NCI-H2029 treated with DMSO at 0.1 percent for 48 hours (cell line): ENCODE measurements around the gene LRP4.

Experiments
- DNase-seq: peaks from one replicate; lab custom pipeline; 2025; lab: John Stamatoyannopoulos, UW

LRP4 gene

DNA sequence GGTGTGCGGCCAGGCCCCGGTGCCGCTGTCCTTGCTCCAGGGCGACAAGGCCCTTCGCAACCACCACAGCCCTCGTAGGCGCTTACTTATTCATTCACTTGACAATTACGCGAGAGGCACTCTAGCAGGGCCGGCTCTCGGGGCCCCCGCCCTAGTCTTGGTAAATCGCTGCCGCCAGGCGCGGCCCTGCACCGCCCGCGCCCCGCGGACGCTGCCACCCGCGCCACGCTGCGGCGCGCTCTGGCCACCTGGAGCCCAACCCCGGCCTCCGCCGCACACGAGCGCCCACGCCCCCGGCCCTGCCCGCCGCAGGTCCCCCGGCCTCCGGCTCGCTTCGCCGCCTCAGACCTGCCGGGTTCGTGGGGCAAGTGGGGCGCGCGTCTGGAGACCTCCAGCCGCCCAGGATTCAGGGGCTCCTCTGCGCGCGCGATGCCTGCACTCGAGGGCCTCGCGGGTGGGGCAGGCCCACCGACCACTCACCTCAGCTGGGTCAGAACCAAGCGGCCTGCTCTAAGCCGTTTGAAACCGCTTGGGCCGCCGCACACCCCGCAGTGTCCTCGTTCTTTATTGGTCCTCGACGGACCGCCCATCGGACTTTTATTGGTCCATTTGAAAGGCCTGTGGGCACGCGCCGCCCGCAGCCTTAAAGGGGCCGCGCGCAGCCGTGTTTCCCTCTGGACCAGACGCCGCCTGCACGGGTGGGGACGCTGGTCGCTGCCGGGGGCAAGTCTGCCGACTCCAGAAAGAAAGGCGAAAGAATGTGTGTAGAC lies 72.4 kb downstream of the LRP4 start, which contains the start of gene CKAP5:
Gene CKAP5 (minus strand): TSS at position 541 of the 770 bp plus-strand sequence. CDS start 25,049 bp downstream, outside the sequence.
- peak; percentile 47 for DNase-seq

DNA sequence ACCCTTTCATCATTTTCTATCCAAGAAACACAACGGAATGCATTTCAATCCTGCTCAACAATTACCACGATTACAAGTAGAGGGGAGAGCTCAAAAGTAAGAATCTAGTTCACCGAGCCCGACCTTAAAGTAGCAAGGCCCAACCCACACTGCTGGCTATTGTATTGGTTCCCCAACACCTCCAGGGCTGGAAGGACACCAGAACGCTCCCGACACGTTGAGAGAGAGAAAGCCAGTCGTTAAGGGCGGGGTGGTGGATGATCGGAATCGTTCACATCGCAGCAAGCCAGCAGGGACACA lies 73.0 kb downstream of the LRP4 start:
- no peak for DNase-seq

DNA sequence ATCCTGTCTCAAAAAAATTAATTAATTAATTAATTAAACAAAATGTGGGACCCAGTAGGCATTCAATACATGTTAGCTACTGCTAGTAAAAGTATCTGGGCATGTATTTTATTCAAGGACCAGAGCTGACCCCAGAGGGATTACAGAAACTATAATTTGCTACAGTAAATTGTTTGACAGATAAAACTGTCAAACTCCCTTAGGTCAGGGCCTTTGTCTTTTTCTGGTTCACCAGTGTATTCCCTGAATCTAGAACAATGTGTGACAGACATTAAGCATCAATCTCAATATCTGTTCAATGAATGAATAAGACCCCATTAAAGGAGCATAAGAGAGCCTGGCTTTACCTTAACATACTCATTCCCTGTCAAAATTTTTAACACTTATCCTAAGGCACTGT lies 78.2 kb downstream of the LRP4 start:
- no peak for DNase-seq

DNA sequence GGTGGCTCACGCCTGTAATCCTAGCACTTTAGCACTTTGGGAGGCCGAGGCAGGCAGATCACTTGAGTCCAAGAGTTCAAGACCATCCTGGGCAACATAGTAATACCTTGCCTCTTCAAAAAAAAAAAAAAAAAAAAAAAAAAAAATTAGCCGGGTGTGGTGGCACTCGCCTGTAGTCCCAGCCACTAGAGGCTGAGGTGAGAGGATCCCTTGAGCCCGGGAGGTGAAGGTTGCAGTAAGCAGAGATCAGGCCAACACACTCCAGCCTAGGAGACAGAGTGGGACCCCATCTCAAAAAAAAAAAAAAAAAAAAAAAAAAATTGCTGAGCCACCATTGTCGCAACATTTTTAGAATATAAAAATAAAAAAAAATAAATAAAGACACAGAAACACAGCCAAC lies 79.8 kb downstream of the LRP4 start:
- DNase-seq = no peak

DNA sequence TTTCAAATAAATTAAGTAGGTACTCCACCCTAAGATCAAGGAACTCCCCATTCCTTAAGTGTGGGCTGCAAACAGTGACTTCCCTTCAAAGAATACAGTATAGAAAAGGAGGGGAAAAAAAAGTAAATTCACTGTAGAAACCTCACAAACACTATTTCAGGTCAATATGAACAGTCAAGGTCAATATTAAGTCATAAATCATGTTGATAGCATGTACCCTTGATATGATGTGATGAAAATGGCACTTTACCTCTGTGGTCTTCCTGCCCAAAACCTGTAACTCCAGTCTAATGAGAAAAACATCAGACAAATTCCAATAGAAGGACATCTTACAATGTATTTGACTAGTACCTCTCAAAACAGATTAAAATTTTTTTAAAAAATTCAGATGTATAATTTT lies 80.5 kb downstream of the LRP4 start:
- DNase-seq = no peak

DNA sequence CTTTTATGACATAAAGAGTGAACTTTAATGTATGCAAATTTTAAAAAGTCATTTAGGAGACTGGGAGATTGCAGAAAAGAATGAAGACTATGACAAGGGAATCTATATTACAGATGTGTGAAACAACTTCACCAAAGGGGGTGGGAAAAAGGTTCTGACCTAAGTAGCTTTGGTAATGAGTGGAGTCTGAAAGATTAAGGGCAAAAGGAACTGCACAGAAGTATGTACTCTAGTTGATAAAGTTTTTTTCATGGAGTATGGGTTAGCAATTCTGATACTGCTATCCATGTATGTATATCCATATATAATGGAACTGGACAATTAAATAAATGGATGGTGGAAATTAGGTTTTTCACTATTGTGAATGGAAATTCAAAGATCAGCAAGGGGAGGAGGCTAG lies 81.5 kb downstream of the LRP4 start:
- DNase-seq = no peak

DNA sequence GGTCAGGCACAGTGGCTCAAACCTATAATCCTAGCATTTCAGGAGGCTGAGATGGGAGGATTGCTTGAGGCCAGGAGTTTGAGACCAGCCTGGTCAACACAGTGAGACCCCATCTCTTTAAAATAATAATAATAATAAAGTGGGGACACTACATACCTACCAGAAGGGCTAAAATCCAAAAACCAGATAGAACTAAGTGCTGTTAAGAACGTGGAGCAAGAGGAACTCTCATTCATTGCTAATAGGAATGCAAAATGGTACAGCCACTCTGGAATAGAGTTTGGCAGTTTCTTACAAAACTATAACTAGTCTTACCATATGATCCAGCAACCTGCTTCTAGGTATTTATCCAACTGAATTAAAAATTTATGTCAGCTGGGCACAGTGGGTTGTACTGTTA lies 81.9 kb downstream of the LRP4 start:
- DNase-seq = no peak

DNA sequence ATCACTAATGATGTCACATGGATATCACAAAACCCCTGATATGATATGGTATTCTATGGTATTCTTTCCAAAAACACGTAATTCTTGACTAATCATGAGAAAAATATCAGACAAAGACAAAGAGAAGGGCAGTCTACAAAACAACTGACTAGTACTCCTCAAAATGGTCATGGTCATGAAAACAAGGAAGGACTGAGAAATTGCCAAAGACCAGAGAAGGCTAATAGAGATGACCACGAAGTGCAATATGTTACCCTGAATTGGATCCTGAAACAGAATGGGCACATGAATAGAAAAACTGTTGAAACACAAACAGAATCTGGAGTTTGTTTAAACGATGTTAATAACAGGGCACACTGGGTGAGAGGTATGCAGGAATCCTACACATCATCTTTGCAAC lies 82.5 kb downstream of the LRP4 start:
- no peak for DNase-seq

DNA sequence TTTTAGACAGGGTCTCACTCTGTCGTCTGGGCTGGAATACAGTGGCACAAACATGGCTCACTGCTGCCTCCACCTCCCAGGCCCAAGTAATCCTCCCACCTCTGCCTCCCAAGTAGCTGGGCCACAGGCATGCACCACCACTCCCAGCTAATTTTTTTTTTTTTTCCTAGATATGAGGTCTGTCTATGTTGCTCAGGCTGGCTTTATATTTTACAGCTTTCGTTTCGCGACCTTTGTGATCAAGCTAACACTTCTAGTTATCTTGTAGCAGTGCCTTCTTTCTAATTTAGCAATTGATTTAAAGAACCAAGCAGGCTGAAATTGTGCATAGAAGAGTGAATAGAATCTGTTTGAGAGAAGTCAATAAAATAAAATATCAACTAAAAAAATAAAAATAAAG lies 83.5 kb downstream of the LRP4 start:
- DNase-seq = no peak

DNA sequence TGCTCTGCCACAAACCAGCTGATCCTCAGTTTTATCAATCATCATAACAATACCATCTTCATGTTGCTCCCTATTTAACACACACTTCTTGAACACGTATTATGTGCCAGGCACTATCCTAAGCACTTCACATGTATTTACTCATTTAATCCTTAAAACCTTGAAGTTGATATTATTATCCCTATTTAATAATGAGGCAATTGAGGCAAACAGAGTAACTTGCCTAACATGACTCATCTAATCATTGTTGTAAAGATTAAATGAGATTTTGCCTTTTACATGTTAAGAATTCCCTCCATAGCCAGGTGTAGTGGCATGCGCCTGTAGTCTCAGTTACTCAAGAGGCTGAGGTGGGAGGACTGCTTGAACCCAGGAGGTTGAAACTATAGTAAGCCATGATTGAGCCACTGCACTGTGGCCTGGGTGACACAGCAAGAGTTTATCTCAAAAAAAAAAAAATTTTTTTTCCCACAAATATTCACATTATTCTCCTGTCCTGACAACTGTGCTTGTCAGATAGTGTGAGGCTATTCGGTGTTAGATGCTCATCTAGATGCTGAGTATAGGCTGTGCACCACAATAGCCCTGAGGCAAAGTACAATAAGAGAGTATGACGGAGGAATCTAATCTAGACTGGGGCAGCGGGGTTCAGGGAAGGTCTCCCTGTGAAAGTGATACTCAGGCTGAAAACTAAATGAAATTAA lies 85.7 kb downstream of the LRP4 start:
- DNase-seq = no peak

DNA sequence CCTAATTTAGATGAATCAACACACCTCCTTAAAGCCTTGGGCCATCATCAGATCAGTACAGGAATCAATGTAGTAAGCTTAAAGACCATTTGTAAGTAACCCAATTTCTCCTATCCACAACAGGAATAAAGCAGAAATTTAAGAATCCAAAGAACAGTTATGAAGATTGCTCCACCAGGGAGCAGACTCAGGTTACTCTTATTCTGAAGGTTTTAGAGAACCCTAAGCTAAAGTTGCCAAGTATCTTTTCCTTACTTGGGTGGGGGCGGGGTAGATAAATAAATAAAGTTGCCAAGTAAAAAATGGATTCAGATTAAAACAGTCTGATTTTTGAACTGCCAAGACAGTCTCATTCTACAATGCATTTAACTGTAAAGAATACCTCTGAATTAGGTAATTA lies 90.4 kb downstream of the LRP4 start:
- no peak for DNase-seq

DNA sequence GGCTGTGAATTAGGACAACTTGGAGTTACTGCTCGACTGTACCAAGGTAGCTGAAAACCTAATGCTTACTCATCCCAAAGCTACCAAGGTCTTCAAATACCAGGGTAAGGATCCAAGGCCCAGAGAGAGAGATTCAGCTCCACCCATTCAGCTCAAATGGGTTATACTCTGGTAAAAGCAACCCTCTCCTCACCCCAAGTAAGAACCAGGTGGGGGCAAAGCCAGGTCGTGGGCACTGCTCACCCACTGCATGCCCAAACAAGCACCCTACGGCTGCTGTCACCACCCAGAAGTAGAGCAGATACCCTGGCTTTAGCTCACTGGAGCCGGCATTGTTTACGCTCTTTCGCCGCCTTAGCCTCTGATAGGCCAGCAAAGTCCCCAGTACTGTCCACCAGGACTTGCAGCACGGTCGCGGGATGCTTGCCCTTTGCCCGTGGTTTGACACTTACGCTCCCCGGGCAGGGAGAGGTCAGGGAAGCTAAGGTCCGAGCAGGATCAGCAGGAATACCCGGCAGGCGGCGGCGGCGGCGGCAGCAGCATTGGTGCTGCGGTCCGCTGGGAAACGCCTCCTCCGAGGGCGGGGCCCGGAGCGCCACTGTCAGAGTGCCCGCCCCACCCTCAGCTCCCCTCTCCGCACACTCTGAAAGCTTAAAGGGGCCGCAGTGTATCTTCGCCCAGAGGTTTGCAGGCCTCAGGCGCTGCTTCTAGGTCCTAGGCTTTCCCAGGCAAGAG lies 91.9 kb downstream of the LRP4 start:
- DNase-seq = peak; percentile 36

DNA sequence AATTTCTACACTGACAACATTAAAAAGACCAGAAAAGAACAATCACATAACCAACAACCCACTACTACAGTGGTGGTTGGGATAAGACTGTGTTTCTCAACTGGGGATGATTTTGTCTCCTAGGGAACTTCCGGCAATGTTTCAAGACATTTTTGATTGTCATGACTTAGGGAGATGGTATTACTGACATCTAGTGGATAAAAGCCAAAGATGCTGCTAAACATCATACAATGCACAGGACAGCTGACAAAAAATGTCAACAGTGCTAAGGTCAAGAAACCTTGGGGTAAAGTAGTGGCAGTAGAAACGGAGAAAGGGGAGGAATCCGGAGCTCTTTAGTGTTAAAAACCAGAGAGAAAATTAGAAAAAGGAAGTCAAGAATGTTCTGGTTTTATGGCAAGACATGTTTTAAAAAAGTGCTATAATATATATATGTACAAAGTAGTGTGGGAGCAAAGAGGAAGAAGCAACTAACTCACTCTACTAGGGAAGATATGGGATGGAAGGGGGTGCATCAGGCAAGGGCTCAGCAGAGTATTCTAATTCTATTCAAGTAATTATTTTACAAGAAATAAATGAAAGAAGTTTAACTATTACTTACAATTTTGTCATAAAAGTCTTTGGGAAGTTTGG lies 109.4 kb downstream of the LRP4 start:
- no peak for DNase-seq
